K562 (cell line): ENCODE measurements around the gene HLA-DMB. TPM values are rescaled to one million over a fixed set of nuclear protein-coding genes. Genes with fewer than 3 reads are reported as not detected.

Experiments
- ARID1B ChIP-seq: fragments of 450-650 bp; IDR thresholded peaks from 2 replicates; pipeline ENCODE4 v1.6.1; 2016; ENCODE audit warnings: antibody characterized with exemption, mild to moderate bottlenecking, inconsistent platforms
- EGR1 ChIP-seq: fragments of 450-650 bp; conservative IDR thresholded peaks from 2 replicates; pipeline ENCODE4 v1.6.1; 2017; ENCODE audit warnings: mild to moderate bottlenecking
- EP400 ChIP-seq: fragments of 450-650 bp; IDR thresholded peaks from 2 replicates; pipeline ENCODE4 v1.6.1; 2017; ENCODE audit warnings: antibody characterized with exemption, mild to moderate bottlenecking, moderate library complexity
- ETS1 ChIP-seq: conservative IDR thresholded peaks from 2 replicates; pipeline ENCODE4 v1.6.1; 2011; ENCODE audit warnings: low read depth, mild to moderate bottlenecking, low read length; ENCODE audit not compliant: control insufficient read depth
- EWSR1 ChIP-seq: fragments of 450-650 bp; IDR thresholded peaks from 2 replicates; pipeline ENCODE4 v1.6.1; 2018; ENCODE audit warnings: borderline replicate concordance, mild to moderate bottlenecking, low read depth, moderate library complexity; ENCODE audit not compliant: partially characterized antibody
- IFI16 ChIP-seq: fragments of 250-450 bp; sonication (Bioruptor Pico); IDR thresholded peaks from 2 replicates; pipeline ENCODE4 v2.1.2; 2022; ENCODE audit warnings: mild to moderate bottlenecking, inconsistent platforms
- KAT7 ChIP-seq: sonication (generic); formaldehyde crosslinking; IDR thresholded peaks from 2 replicates; pipeline ENCODE4 v1.8.0; 2022; ENCODE audit warnings: missing genetic modification reagents, mild to moderate bottlenecking, borderline replicate concordance
- MAFK ChIP-seq: IDR thresholded peaks from 2 replicates; pipeline ENCODE4 v1.6.1; 2011; ENCODE audit warnings: low read length, improper control_type of control experiment
- MNT ChIP-seq, 2 experiments: fragments of 450-650 bp; conservative IDR thresholded peaks; 2 replicates each; pipeline ENCODE4 v1.6.1; 2017; ENCODE audit warnings: mild to moderate bottlenecking in 2 of 2, moderate library complexity in 2 of 2
- PHB2 ChIP-seq: fragments of 450-650 bp; IDR thresholded peaks from 2 replicates; pipeline ENCODE4 v1.6.1; 2017; ENCODE audit warnings: low read depth
- POLR3A ChIP-seq: IDR thresholded peaks from 2 replicates; pipeline ENCODE4 v1.6.1; 2011; ENCODE audit warnings: borderline replicate concordance, mild to moderate bottlenecking, moderate library complexity; ENCODE audit not compliant: insufficient read length, insufficient read depth; ENCODE audit errors: extremely low read depth
- RBM22 ChIP-seq: fragments of 200-400 bp; formaldehyde crosslinking; IDR thresholded peaks from 2 replicates; pipeline ENCODE4 v1.6.1; 2018; ENCODE audit warnings: low read length, low read depth; ENCODE audit not compliant: poor library complexity, severe bottlenecking
- RCOR1 ChIP-seq, 2 experiments: IDR thresholded peaks; 2 replicates each; pipeline ENCODE4 v1.6.1; 2012; ENCODE audit warnings: low read depth in 2 of 2, low read length in 2 of 2, borderline replicate concordance in 1 of 2, improper control_type of control experiment in 1 of 2
- SMAD3 ChIP-seq: fragments of 450-650 bp; formaldehyde crosslinking; conservative IDR thresholded peaks from 2 replicates; pipeline ENCODE4 v1.4.0; 2020; ENCODE audit warnings: mild to moderate bottlenecking
- VEZF1 ChIP-seq: fragments of 200-800 bp; sonication (Bioruptor generic); IDR thresholded peaks from 2 replicates; pipeline ENCODE4 v1.6.1; 2017; ENCODE audit warnings: missing genetic modification characterization, missing compliant biosample characterization
- ZNF165 ChIP-seq: fragments of 250-450 bp; sonication (Bioruptor Pico); IDR thresholded peaks from 2 replicates; pipeline ENCODE4 v1.4.0; 2020; ENCODE audit warnings: borderline replicate concordance
- ZNF3 ChIP-seq: fragments of 250-450 bp; sonication (Bioruptor Pico); IDR thresholded peaks from 2 replicates; pipeline ENCODE4 v1.5.0; 2021; ENCODE audit warnings: mild to moderate bottlenecking, moderate library complexity
- ZNF57 ChIP-seq: fragments of 450-650 bp; formaldehyde crosslinking; IDR thresholded peaks from 2 replicates; pipeline ENCODE4 v1.4.0; 2020; ENCODE audit warnings: mild to moderate bottlenecking, moderate library complexity
- ZNF586 ChIP-seq: fragments of 450-650 bp; formaldehyde crosslinking; conservative IDR thresholded peaks from 2 replicates; pipeline ENCODE4 v1.4.0; 2020; ENCODE audit warnings: mild to moderate bottlenecking, moderate library complexity
- ZSCAN29 ChIP-seq: fragments of 450-650 bp; IDR thresholded peaks from 2 replicates; pipeline ENCODE4 v1.6.1; 2017
- polyA plus RNA-seq, 8 experiments: library from polyadenylated mRNA; depleted of rRNA in 4 of 8; stranded (reverse) in 5 of 8; unstranded in 3 of 8; fragments of >200 nt; fragmentation: Nextera tagmentation in 2 of 8; fragmentation: Illumina TruSeq in 1 of 8; extraction: Ambion mirVana in 2 of 8; extraction: Trizol in 1 of 8; gene quantifications; 2 replicates each; pipeline versions ENCODE4 v1.2.1 to v1.2.3, GENCODE V29; 2011 to 2014; ENCODE audit warnings: inconsistent platforms in 1 of 8, missing spikeins in 1 of 8
- total RNA-seq, 7 experiments: library from RNA; depleted of rRNA in 6 of 7; stranded (reverse); fragments of >200 nt in 6 of 7; fragmentation: Illumina TruSeq in 2 of 7; extraction: Trizol in 2 of 7; gene quantifications; 2 replicates each; pipeline versions ENCODE4 v1.2.1 to v1.2.3, GENCODE V29; 2011 to 2021; ENCODE audit warnings: low replicate concordance in 1 of 7

The HLA-DMB gene
- total and polyA plus RNA-seq, 9 of the 15 experiments (the other 6 are each of a cell fraction or from before 2014, with no cell fraction given), result 0.38 TPM; not detected in 8

GRCh38 chr6:32974541-32975308, 33.9 kb upstream of the HLA-DMB start (continued):
- TF ChIP-seq ZNF57 (no peak), MAFK (no peak), ZNF3 (CRISPR knock-in tag) (no peak), ARID1B (no peak), EP400 (no peak), MNT (conservative IDR thresholded peaks at IDR 0.05) (no peak), ZSCAN29 (no peak), RBM22 (no peak), KAT7 (CRISPR knock-in tag) (0 out of 2 replicates have a peak, but pooled peaks have one; percentile 76), SMAD3 (CRISPR knock-in tag) (no peak), POLR3A (no peak), RCOR1 (IDR thresholded peaks at IDR 0.05; ENCODE audit: borderline replicate concordance in 1 of 2, low read depth in 2 of 2, low read length in 2 of 2) (no peak), VEZF1 (no peak), EWSR1 (no peak), PHB2 (no peak), ETS1 (no peak), IFI16 (no peak), ZNF165 (no peak), EGR1 (peak; percentile 23; the same call in 1 of the 2 replicates), ZNF586 (CRISPR knock-in tag) (no peak)
